Measurements from ENCODE around the gene CREBL2.
"Not testable (repeated sequence)": the region's sequence is repeated elsewhere in the genome, so short reads cannot be mapped to it uniquely, and the experiment has no call there.

The CREBL2 gene, protein sequence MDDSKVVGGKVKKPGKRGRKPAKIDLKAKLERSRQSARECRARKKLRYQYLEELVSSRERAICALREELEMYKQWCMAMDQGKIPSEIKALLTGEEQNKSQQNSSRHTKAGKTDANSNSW

GRCh38 chr12:12611512-12612306 lies at the start of gene CREBL2:
Gene CREBL2 (plus strand): TSS chr12:12611876. CDS start chr12:12612173, 297 bp downstream.
- Mint-ChIP-seq H3K4me3 (peak within 1 kb of the TSS; percentile 85), H3K36me3 (peaks cover 40% of the 10 kb centered on the region), H3K27ac (peak within 1 kb of the TSS; percentile 89), H3K9me3 (peaks cover 2% of the 10 kb centered on the region), H3K4me1 (peaks cover 31% of the 10 kb centered on the region)
- ATAC-seq (peak; percentile 93), DNase-seq (ENCODE audit: low spot score in 2 of 2) (peak; percentile 64 to 89)

DNA sequence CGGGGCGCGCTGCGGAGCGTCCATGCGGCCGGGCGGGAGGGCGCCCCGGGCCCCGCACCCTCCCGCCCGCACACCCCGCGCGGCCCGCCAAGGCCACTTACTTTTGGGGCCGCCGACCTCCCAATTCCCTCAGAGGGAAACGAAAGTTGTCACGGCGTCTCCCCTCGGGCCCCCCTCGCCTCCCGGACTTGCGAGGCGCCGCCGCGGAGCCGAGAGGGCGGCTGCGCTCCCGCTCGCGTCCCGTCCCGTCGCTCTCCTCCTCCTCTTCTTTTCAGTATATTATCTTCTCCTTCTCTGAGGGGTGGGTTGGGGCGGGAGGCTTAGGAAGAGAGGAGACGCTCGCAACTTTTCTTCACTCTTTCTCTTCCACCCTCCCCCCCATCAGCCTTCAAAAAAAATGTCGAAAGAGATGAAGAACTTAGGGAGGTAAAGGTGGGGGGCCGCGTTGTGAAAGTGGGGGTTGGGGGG lies 49.6 kb upstream of the CREBL2 start:
- ATAC-seq, result peak; percentile 1
- Mint-ChIP-seq H3K9me3 (no peaks in the 10 kb centered on the region), H3K27ac (peak overlapping the region; percentile 98), H3K4me3 (peak overlapping the region; percentile 76), H3K4me1 (peaks cover 48% of the 10 kb centered on the region), H3K36me3 (peaks cover 56% of the 10 kb centered on the region)
- DNase-seq (ENCODE audit: low spot score in 2 of 2), result peak; percentile 13 to 63

DNA sequence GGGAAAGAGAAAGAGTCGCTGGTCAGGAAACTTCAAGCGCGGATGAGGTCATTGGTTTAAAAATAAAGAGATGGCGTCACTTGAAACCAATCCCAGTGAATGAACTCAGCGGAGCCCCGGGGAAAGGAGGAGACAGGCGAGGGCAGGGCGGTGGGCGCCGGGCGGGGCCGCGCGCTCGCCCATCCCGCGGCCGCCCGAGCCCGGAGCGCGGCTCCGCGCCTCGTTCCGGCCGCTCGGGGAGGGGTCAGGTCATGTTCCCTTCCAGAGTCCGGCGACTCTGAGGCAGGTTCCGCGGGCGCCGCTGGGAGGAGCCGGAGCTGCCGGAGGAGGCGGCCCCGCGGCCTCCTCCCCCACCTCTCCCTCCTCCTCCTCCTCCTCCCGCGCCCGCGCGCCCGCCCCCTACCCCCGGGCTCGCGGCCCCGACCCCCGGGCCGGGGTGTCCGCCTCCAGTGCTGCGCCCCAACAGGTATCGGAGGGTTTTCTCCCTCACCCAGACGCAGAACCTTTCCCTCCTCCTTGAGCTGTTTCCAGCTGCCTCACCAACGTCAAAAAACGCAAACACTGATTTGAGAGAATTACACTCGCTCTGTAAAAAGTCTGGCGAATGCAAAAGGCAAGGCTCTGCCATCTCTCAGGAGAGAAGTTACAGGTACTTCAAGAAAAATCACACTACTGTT lies 49.0 kb upstream of the CREBL2 start, which contains the start of gene DUSP16:
TSS of gene DUSP16 (minus strand) at position 279 of the 677 bp plus-strand sequence. CDS start 41,765 bp downstream, outside the sequence.
- peak; percentile 90 for ATAC-seq
- peak within 1 kb of the TSS; percentile 98 for H3K27ac Mint-ChIP-seq

DNA sequence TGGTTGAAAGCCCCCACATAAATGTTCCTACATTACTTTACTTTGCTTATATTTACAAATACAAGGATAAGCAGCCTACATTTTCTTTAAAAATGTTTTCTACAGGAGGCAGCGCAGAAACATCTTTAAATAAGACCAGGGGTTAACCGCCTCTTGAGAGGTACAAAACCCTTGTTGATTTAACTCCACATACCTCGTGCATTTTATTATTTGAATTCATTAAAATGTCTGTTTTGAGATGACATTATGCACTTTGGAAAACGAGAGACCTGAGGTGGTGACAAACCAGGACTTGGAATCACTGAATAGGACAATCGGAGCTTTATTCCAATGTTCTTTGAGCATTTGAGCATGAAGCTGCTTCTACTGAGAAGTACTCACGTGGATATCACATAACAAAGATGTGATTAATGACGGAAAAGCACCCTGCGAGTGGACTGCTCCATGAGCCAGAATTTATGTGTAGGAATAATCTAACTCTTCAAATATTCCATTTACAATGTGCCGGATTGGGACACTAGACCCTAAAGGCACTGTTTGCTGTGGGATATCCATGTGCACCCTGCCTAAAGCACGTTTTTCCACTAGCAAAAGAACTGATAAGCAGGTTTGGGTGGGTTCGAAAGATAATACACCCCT lies 48.3 kb upstream of the CREBL2 start:
- Mint-ChIP-seq H3K9me3 (no peaks in the 10 kb centered on the region), H3K4me3 (peak overlapping the region; percentile 76), H3K36me3 (peaks cover 46% of the 10 kb centered on the region), H3K27ac (peak overlapping the region; percentile 98), H3K4me1 (peaks cover 38% of the 10 kb centered on the region)
- ATAC-seq (no peak), DNase-seq (ENCODE audit: low spot score in 2 of 2) (no peak)

More for the DNA sequence above, 49.0 kb upstream of the CREBL2 start, which contains the start of gene DUSP16:
- Mint-ChIP-seq H3K9me3 (no peaks in the 10 kb centered on the region), H3K4me1 (peaks cover 45% of the 10 kb centered on the region), H3K4me3 (peak within 1 kb of the TSS; percentile 76), H3K36me3 (peaks cover 50% of the 10 kb centered on the region)
- peak; percentile 61 to 88 for DNase-seq (ENCODE audit: low spot score in 2 of 2)

DNA sequence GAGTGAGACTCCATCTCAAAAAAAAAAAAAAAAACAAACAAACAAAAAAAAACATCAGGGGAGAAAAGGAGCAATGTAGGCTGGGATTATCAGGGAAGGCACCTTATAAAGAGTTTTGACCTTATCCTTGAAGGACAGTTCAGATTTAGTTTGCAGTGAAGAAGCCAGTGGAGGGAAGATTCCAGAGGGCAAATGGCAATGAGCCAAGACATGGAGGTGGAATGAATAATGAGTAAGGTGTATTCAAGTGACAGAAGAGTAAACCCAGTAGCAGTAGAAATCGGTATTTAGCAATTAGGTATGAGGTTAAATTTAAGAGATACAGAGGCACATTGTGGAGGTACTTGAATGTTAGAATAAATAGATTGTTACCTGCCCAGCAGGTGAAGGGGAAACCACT lies 46.8 kb upstream of the CREBL2 start:
- ATAC-seq (no peak), DNase-seq (ENCODE audit: low spot score in 2 of 2) (no peak)
- peaks cover 31% of the 10 kb centered on the region for H3K36me3 Mint-ChIP-seq
- no peak overlapping the region for H3K4me3 Mint-ChIP-seq
- peaks cover 25% of the 10 kb centered on the region for H3K4me1 Mint-ChIP-seq
- H3K9me3 Mint-ChIP-seq, result no peaks in the 10 kb centered on the region
- peak overlapping the region; percentile 98 for H3K27ac Mint-ChIP-seq

DNA sequence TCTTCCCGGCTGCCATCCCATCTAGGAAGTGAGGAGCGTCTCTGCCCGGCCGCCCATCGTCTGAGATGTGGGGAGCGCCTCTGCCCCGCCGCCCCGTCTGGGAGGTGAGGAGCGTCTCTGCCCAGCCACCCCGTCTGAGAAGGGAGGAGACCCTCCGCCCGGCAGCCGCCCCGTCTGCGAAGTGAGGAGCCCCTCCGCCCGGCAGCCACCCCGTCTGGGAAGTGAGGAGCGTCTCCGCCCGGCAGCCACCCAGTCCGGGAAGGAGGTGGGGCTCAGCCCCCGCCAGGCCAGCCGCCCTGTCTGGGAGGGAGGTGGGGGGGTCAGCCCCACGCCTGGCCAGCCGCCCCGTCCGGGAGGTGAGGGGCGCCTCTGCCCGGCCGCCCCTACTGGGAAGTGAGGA lies 45.7 kb upstream of the CREBL2 start:
- ATAC-seq; H3K4me3 Mint-ChIP-seq; DNase-seq (ENCODE audit: low spot score in 2 of 2); H3K27ac Mint-ChIP-seq; H3K9me3 Mint-ChIP-seq: not testable (repeated sequence)
- peaks cover 21% of the 10 kb centered on the region for H3K36me3 Mint-ChIP-seq
- H3K4me1 Mint-ChIP-seq, result peaks cover 15% of the 10 kb centered on the region

- Mint-ChIP-seq H3K4me1 (peaks cover 3% of the 10 kb centered on the region), H3K27ac (no peak overlapping the region), H3K4me3 (no peak overlapping the region), H3K36me3 (no peaks in the 10 kb centered on the region), H3K9me3 (no peaks in the 10 kb centered on the region)
- no peak for ATAC-seq
- no peak for DNase-seq (ENCODE audit: low spot score in 2 of 2)
These were observed 39.0 kb upstream of the CREBL2 start for GRCh38 chr12:12572659-12573058.

DNA sequence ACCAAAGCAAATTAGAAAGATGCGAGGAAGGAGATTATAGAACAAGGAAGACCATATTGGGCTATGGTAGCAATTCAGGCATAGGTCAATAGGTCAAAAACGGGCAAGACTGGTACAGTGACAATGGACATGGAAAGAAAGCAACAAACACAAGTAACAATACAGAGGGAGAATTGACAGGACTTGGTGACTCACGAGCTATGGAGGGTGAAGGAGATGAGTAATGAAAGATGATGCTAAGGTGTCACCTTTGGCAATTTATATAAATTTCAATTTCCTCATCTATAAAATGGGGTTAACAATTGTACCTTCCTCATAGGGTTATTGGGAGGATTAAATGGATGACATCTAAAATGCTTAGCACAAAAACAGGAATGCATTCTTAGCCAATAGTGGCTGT lies 33.9 kb upstream of the CREBL2 start:
- H3K4me3 Mint-ChIP-seq, result no peak overlapping the region
- H3K36me3 Mint-ChIP-seq, result no peaks in the 10 kb centered on the region
- no peaks in the 10 kb centered on the region for H3K9me3 Mint-ChIP-seq
- DNase-seq (ENCODE audit: low spot score in 2 of 2), result no peak
- peaks cover 14% of the 10 kb centered on the region for H3K4me1 Mint-ChIP-seq
- no peak for ATAC-seq
- no peak overlapping the region for H3K27ac Mint-ChIP-seq

DNA sequence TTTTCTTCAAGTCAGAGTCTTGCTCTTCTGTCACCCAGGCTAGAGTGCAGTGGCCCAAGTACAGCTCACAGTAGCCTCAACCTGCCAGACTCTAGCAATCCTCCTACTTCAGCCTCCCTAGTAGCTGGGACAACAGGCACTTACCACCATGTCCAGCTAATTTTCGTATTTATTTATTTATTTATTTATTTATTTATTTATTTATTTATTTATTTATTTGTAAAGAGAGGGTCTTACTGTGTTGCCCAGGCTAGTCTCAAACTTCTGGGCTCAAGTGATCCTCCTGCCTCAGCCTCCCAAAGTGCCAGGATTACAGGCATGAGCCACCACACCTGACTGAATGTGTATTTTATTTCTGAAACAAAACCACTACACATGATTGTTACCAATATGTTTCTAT lies 31.0 kb upstream of the CREBL2 start:
- not testable (repeated sequence) for ATAC-seq; H3K27ac Mint-ChIP-seq; DNase-seq (ENCODE audit: low spot score in 2 of 2); H3K4me3 Mint-ChIP-seq; H3K36me3 Mint-ChIP-seq; H3K9me3 Mint-ChIP-seq
- peaks cover 39% of the 10 kb centered on the region for H3K4me1 Mint-ChIP-seq

DNA sequence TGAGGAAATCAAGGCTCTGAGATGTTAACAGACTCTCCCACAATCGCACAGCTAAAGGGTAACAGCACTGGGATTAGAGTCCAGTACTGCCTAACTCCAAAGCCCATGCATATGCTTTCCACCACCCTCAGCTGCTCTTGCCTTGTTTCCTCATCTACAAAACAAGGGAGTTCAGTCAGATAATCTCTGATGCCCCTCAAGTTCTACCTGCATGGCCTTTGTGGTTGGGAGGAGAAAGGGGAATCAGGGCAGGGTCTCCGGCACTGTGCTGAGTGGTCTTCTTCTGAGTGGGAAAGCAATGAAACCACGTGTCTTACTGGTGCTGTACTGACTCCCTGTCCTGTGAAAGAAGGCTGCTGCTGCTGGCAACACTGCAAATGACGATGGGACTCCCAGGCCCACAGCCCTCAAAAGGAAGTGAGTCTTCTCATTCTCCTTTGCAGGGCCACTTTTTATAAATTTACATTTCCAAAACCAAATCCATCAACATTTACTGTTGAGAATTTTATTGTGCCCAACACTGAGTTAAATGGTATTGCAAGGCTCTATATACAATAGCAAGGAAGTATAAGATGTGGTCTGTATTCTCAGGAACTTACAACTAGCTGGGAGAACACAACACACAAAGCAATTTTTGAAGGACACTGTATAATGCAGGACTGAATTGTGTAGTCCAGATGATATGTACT lies 29.3 kb upstream of the CREBL2 start:
- Mint-ChIP-seq H3K36me3 (no peaks in the 10 kb centered on the region), H3K9me3 (no peaks in the 10 kb centered on the region), H3K4me1 (peaks cover 46% of the 10 kb centered on the region), H3K4me3 (peak overlapping the region; percentile 58), H3K27ac (peak overlapping the region; percentile 84)
- peak in 1 of 2 donors; percentile 63 for DNase-seq (ENCODE audit: low spot score in 2 of 2)
- peak; percentile 32 for ATAC-seq

GRCh38 chr12:12582895-12583303 lies 28.8 kb upstream of the CREBL2 start:
- Mint-ChIP-seq H3K4me3 (peak overlapping the region; percentile 58), H3K36me3 (no peaks in the 10 kb centered on the region), H3K4me1 (peaks cover 41% of the 10 kb centered on the region), H3K9me3 (no peaks in the 10 kb centered on the region), H3K27ac (peak overlapping the region; percentile 84)
- peak; percentile 33 to 80 for DNase-seq (ENCODE audit: low spot score in 2 of 2)
- peak; percentile 98 for ATAC-seq

DNA sequence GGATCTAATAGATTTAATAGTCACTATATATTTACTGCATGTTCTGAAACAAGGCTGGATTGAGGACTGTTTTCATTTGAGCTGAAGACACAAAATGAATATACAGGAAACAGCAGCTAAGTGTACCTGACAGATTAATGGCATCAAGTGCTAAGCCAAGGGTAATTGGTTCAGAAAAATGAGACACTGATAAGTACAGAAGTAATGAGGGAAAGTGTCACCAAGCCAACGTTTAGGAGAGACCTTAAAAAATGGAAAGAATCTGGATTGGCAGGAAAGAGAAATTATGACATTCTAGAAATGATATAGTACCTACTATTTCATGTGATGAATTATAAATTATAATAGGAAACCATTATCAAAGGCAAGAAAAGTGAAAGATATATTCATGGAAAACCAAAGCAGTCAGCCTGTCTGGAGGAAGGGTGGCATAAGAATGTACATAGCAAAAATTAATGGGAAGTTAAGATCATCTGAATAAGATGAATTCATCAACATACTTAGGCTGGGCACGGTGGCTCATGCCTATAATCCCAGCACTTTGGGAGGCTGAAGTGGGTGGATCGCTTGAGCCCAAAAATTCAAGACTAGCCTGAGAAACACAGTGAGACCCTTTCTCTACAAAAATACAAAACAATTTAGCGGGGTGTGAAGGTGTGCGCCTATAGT lies 28.0 kb upstream of the CREBL2 start:
- H3K4me1 Mint-ChIP-seq, result peaks cover 41% of the 10 kb centered on the region
- peak overlapping the region; percentile 84 for H3K27ac Mint-ChIP-seq
- H3K9me3 Mint-ChIP-seq, result no peaks in the 10 kb centered on the region
- ATAC-seq (no peak), DNase-seq (ENCODE audit: low spot score in 2 of 2) (no peak)
- no peaks in the 10 kb centered on the region for H3K36me3 Mint-ChIP-seq
- H3K4me3 Mint-ChIP-seq, result peak overlapping the region; percentile 58

DNA sequence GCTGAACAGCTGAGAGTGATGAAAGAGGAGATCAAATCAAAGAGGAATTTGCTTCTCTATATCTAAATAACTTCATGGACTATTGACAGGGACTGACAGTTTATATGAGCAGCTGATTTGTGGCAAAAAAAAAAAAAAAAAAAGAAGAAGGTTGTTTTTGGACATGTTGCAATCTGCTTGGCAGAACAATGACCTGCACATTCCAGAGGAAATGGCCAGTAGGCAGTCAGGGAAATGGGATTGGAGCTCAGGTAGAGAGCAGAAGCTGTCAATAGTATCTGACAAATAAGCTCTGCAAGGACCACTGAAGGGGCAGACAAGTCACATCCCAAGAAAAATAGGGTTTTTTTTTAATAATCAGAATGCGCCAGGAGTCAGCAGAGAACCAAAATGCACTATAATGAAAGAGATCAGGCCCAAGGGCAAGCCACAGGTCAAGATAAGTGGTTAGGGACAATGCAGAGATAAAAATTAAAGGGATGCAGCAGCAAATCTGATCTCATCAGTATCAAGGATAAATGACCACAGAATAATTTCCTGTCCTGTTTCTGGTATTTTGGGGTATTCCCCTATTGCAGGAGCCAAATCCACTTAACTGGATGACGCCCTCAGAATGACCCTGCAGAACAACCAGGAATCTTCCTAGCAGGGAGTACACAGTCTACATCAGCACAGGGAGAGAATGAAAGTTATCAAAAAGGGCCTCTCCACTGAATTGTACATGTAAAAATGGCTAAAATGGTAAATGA lies 26.4 kb upstream of the CREBL2 start:
- ATAC-seq, result no peak
- Mint-ChIP-seq H3K4me3 (no peak overlapping the region), H3K27ac (peak overlapping the region; percentile 41), H3K36me3 (peaks cover 5% of the 10 kb centered on the region), H3K4me1 (peaks cover 55% of the 10 kb centered on the region), H3K9me3 (peaks cover 8% of the 10 kb centered on the region)
- DNase-seq (ENCODE audit: low spot score in 2 of 2), result no peak
